K562 (cell line): Measurements from ENCODE around the gene SURF4. TPM values are rescaled to one million over a fixed set of nuclear protein-coding genes. Genes with fewer than 3 reads are reported as not detected.

Source experiments
- E2F8 ChIP-seq: fragments of 450-650 bp; IDR thresholded peaks from 2 replicates; pipeline ENCODE4 v1.7.1; 2018; ENCODE audit warnings: mild to moderate bottlenecking, low read depth; ENCODE audit not compliant: partially characterized antibody
- EGR1 ChIP-seq: fragments of 450-650 bp; conservative IDR thresholded peaks from 2 replicates; pipeline ENCODE4 v1.6.1; 2017; ENCODE audit warnings: mild to moderate bottlenecking
- ELF2 ChIP-seq: fragments of 250-450 bp; sonication (Bioruptor Pico); IDR thresholded peaks from 2 replicates; pipeline ENCODE4 v1.5.0; 2021; ENCODE audit warnings: mild to moderate bottlenecking
- ETV5 ChIP-seq: sonication (generic); formaldehyde crosslinking; IDR thresholded peaks from 2 replicates; pipeline ENCODE4 v1.4.0; 2020; ENCODE audit warnings: low read depth, mild to moderate bottlenecking, missing genetic modification reagents
- MAZ ChIP-seq, 2 experiments: fragments of 450-650 bp in 1 of 2; sonication (generic) in 1 of 2; formaldehyde crosslinking; IDR thresholded peaks in 1 of 2; conservative IDR thresholded peaks in 1 of 2; 2 replicates each; pipeline versions ENCODE4 v1.4.0 to v1.5.0; 2020; ENCODE audit warnings: mild to moderate bottlenecking in 1 of 2, missing genetic modification reagents in 1 of 2
- NKRF ChIP-seq: fragments of 450-650 bp; IDR thresholded peaks from 2 replicates; pipeline ENCODE4 v1.6.1; 2016; ENCODE audit warnings: borderline replicate concordance
- NR4A1 ChIP-seq, 2 experiments: fragments of 250-450 bp in 1 of 2; fragments of 450-650 bp in 1 of 2; sonication (Bioruptor Pico) in 1 of 2; IDR thresholded peaks; 2 replicates each; pipeline versions ENCODE4 v1.4.0 to v1.6.1; 2016 to 2020; ENCODE audit warnings: mild to moderate bottlenecking in 2 of 2, missing compliant biosample characterization in 1 of 2, missing genetic modification characterization in 1 of 2, moderate library complexity in 1 of 2
- PCBP1 ChIP-seq: fragments of 200-400 bp; formaldehyde crosslinking; IDR thresholded peaks from 2 replicates; pipeline ENCODE4 v1.6.1; 2018; ENCODE audit warnings: mild to moderate bottlenecking, low read depth, low read length; ENCODE audit not compliant: poor library complexity, severe bottlenecking
- PHF20 ChIP-seq: fragments of 450-650 bp; IDR thresholded peaks from 2 replicates; pipeline ENCODE4 v1.6.1; 2018; ENCODE audit not compliant: partially characterized antibody
- PRMT5 ChIP-seq: sonication (generic); formaldehyde crosslinking; IDR thresholded peaks from 2 replicates; pipeline ENCODE4 v1.5.0; 2020; ENCODE audit warnings: missing genetic modification reagents
- RAD21 ChIP-seq, 2 experiments: fragments of 250-450 bp in 1 of 2; fragments of 450-650 bp in 1 of 2; sonication (Bioruptor Pico) in 1 of 2; formaldehyde crosslinking in 1 of 2; IDR thresholded peaks in 1 of 2; conservative IDR thresholded peaks in 1 of 2; 2 replicates each; pipeline versions ENCODE4 v1.4.0 to v1.8.0; 2020 to 2022; ENCODE audit warnings: mild to moderate bottlenecking in 2 of 2, moderate library complexity in 1 of 2
- SRF ChIP-seq, 2 experiments: fragments of 250-450, 450-650 bp in 1 of 2; sonication (Bioruptor Pico) in 1 of 2; sonication (generic) in 1 of 2; formaldehyde crosslinking; IDR thresholded peaks; 2 replicates each; pipeline versions ENCODE4 v1.5.0 to v1.5.1; 2020 to 2022; ENCODE audit warnings: mild to moderate bottlenecking in 1 of 2, missing genetic modification reagents in 1 of 2
- TCF3 ChIP-seq: sonication (generic); formaldehyde crosslinking; IDR thresholded peaks from 2 replicates; pipeline ENCODE4 v1.4.0; 2020; ENCODE audit warnings: mild to moderate bottlenecking, missing genetic modification reagents
- TEAD1 ChIP-seq, 2 experiments: fragments of 450-650 bp in 1 of 2; sonication (generic) in 1 of 2; formaldehyde crosslinking; IDR thresholded peaks; 2 replicates each; pipeline versions ENCODE4 v1.4.0 to v1.8.0; 2020 to 2022; ENCODE audit warnings: mild to moderate bottlenecking in 2 of 2, missing genetic modification reagents in 1 of 2
- TFAP4 ChIP-seq: sonication (generic); formaldehyde crosslinking; IDR thresholded peaks from 2 replicates; pipeline ENCODE4 v1.8.0; 2022; ENCODE audit warnings: missing genetic modification reagents, mild to moderate bottlenecking, moderate library complexity, borderline replicate concordance
- TGIF2 ChIP-seq: sonication (generic); formaldehyde crosslinking; IDR thresholded peaks from 2 replicates; pipeline ENCODE4 v1.8.1; 2022; ENCODE audit warnings: mild to moderate bottlenecking, missing genetic modification reagents, moderate library complexity
- ZBTB9 ChIP-seq: fragments of 450-650 bp; formaldehyde crosslinking; IDR thresholded peaks from 2 replicates; pipeline ENCODE4 v1.4.0; 2020; ENCODE audit warnings: mild to moderate bottlenecking, moderate library complexity
- ZNF12 ChIP-seq: sonication (generic); formaldehyde crosslinking; IDR thresholded peaks from 2 replicates; pipeline ENCODE4 v1.4.0; 2020; ENCODE audit warnings: mild to moderate bottlenecking, missing genetic modification reagents
- polyA plus RNA-seq, 8 experiments: library from polyadenylated mRNA; depleted of rRNA in 4 of 8; stranded (reverse) in 5 of 8; unstranded in 3 of 8; fragments of >200 nt; fragmentation: Nextera tagmentation in 2 of 8; fragmentation: Illumina TruSeq in 1 of 8; extraction: Ambion mirVana in 2 of 8; extraction: Trizol in 1 of 8; gene quantifications; 2 replicates each; pipeline versions ENCODE4 v1.2.1 to v1.2.3, GENCODE V29; 2011 to 2014; ENCODE audit warnings: inconsistent platforms in 1 of 8, missing spikeins in 1 of 8
- total RNA-seq, 7 experiments: library from RNA; depleted of rRNA in 6 of 7; stranded (reverse); fragments of >200 nt in 6 of 7; fragmentation: Illumina TruSeq in 2 of 7; extraction: Trizol in 2 of 7; gene quantifications; 2 replicates each; pipeline versions ENCODE4 v1.2.1 to v1.2.3, GENCODE V29; 2011 to 2021; ENCODE audit warnings: low replicate concordance in 1 of 7

Gene SURF4
- total and polyA plus RNA-seq, 9 of the 15 experiments (the other 6 are each of a cell fraction or from before 2014, with no cell fraction given), result 8.4 to 176 (median 130) TPM

GRCh38 chr9:133335924-133336811, 39.7 kb downstream of the SURF4 start, which contains the start of gene SURF6 (continued):
- 0 out of 2 replicates have a peak, but pooled peaks have one; percentile 58 for TF ChIP-seq NR4A1 (CRISPR knock-in tag; IDR thresholded peaks at IDR 0.05)
- TF ChIP-seq NR4A1 (tag; IDR thresholded peaks at IDR 0.05), result no peak
- peak; percentile 86 for TF ChIP-seq PHF20
- TF ChIP-seq ZBTB9 (CRISPR knock-in tag), result peak; percentile 96
- TF ChIP-seq TCF3, result peak; percentile 49
- peak in 1 of 2 experiments; percentile 76; a peak in 2 of 4 replicates for TF ChIP-seq SRF (CRISPR knock-in tag; IDR thresholded peaks at IDR 0.05)
- no peak for TF ChIP-seq PRMT5 (CRISPR knock-in tag)
- TF ChIP-seq EGR1, result peak; percentile 63; the same call in 1 of the 2 replicates
- TF ChIP-seq MAZ (CRISPR knock-in tag; conservative IDR thresholded peaks at IDR 0.05 in 1 of 2, IDR thresholded peaks at IDR 0.05 in 1 of 2), result peak; percentile 98 to 99
- TF ChIP-seq E2F8, result peak; percentile 76
- TF ChIP-seq PCBP1, result peak; percentile 82
- TF ChIP-seq ETV5 (CRISPR knock-in tag), result peak; percentile 99
- TF ChIP-seq RAD21 (CRISPR knock-in tag; conservative IDR thresholded peaks at IDR 0.05 in 1 of 2, IDR thresholded peaks at IDR 0.05 in 1 of 2), result no peak
- peak; percentile 50 to 85; a peak in 3 of 4 replicates for TF ChIP-seq TEAD1 (CRISPR knock-in tag; IDR thresholded peaks at IDR 0.05)
- TF ChIP-seq TFAP4, result peak; percentile 95
- peak; percentile 84; the same call in 1 of the 2 replicates for TF ChIP-seq NKRF
- 0 out of 2 replicates have a peak, but pooled peaks have one; percentile 49 for TF ChIP-seq ZNF12 (CRISPR knock-in tag)
- TF ChIP-seq TGIF2 (CRISPR knock-in tag), result peak; percentile 54; the same call in 1 of the 2 replicates
- peak; percentile 87 for TF ChIP-seq ELF2 (CRISPR knock-in tag)
